WTC11 (cell line): Measurements from ENCODE around the gene LBX2.

ENCODE experiments used
- FOXJ3 ChIP-seq: sonication (generic); formaldehyde crosslinking; IDR thresholded peaks from 2 replicates; pipeline ENCODE4 v1.9.0; 2021; ENCODE audit warnings: missing genetic modification reagents, mild to moderate bottlenecking, borderline replicate concordance
- GRHL2 ChIP-seq: fragments of 250-450 bp; sonication (Bioruptor Pico); IDR thresholded peaks from 2 replicates; pipeline ENCODE4 v1.8.0; 2022; ENCODE audit warnings: mild to moderate bottlenecking, moderate library complexity; ENCODE audit not compliant: insufficient replicate concordance, severe bottlenecking
- NR2C2 ChIP-seq: sonication (generic); formaldehyde crosslinking; IDR thresholded peaks from 2 replicates; pipeline ENCODE4 v1.8.0; 2022; ENCODE audit warnings: mild to moderate bottlenecking, missing genetic modification reagents
- NR3C1 ChIP-seq: sonication (generic); formaldehyde crosslinking; conservative IDR thresholded peaks from 2 replicates; pipeline ENCODE4 v1.8.1; 2023; ENCODE audit warnings: low read depth, mild to moderate bottlenecking, missing genetic modification reagents
- SMAD3 ChIP-seq: sonication (generic); formaldehyde crosslinking; IDR thresholded peaks from 2 replicates; pipeline ENCODE4 v1.8.0; 2022; ENCODE audit warnings: missing genetic modification reagents, mild to moderate bottlenecking, borderline replicate concordance
- SMAD4 ChIP-seq: sonication (generic); formaldehyde crosslinking; IDR thresholded peaks from 2 replicates; pipeline ENCODE4 v1.8.0; 2022; ENCODE audit warnings: mild to moderate bottlenecking, missing genetic modification reagents
- TF ChIP-seq, protein P1 (sequence below): sonication (generic); formaldehyde crosslinking; IDR thresholded peaks from 2 replicates; pipeline ENCODE4 v1.8.1; 2023; ENCODE audit warnings: mild to moderate bottlenecking, missing genetic modification reagents, moderate library complexity
- TF ChIP-seq, protein P2 (sequence below): sonication (generic); formaldehyde crosslinking; IDR thresholded peaks from 2 replicates; pipeline ENCODE4 v1.8.0; 2023; ENCODE audit warnings: missing genetic modification reagents, mild to moderate bottlenecking, borderline replicate concordance
- TF ChIP-seq, protein P3 (sequence below): sonication (generic); formaldehyde crosslinking; conservative IDR thresholded peaks from 2 replicates; pipeline ENCODE4 v1.8.1; 2023; ENCODE audit warnings: mild to moderate bottlenecking, low read depth, missing genetic modification reagents, moderate library complexity
- TF ChIP-seq, protein P4 (sequence below): sonication (generic); formaldehyde crosslinking; IDR thresholded peaks from 2 replicates; pipeline ENCODE4 v1.8.1; 2022; ENCODE audit warnings: mild to moderate bottlenecking, missing genetic modification reagents, moderate library complexity, borderline replicate concordance
- TF ChIP-seq, protein P5 (sequence below): sonication (generic); formaldehyde crosslinking; IDR thresholded peaks from 2 replicates; pipeline ENCODE4 v1.8.1; 2023; ENCODE audit warnings: mild to moderate bottlenecking, missing genetic modification reagents, moderate library complexity

DNA sequence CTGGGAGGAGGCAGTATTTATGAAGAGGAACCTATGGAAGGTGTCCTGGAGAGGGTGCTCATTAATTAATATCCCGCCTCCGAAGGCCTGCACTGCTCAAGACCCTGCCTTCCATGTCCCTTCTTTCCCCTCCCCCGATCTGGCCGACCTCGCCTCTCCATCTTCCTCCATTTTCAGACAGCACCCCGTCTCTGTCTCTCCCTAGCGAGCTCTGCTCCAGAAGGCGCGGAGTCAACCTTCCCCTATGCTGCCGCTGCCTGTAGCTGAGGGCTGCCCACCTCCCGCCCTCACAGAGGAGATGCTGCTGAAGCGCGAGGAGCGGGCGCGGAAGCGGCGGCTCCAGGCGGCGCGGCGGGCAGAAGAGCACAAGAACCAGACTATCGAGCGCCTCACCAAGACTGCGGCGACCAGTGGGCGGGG is 42.3 kb downstream of the LBX2 start:
- TF ChIP-seq, protein P1, sequence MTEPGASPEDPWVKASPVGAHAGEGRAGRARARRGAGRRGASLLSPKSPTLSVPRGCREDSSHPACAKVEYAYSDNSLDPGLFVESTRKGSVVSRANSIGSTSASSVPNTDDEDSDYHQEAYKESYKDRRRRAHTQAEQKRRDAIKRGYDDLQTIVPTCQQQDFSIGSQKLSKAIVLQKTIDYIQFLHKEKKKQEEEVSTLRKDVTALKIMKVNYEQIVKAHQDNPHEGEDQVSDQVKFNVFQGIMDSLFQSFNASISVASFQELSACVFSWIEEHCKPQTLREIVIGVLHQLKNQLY (CRISPR knock-in tag), result no peak
- TF ChIP-seq SMAD3 (no peak), FOXJ3 (no peak), NR2C2 (CRISPR knock-in tag) (no peak), GRHL2 (CRISPR knock-in tag) (no peak), SMAD4 (CRISPR knock-in tag) (no peak), NR3C1 (CRISPR knock-in tag) (no peak)
- TF ChIP-seq, protein P2, sequence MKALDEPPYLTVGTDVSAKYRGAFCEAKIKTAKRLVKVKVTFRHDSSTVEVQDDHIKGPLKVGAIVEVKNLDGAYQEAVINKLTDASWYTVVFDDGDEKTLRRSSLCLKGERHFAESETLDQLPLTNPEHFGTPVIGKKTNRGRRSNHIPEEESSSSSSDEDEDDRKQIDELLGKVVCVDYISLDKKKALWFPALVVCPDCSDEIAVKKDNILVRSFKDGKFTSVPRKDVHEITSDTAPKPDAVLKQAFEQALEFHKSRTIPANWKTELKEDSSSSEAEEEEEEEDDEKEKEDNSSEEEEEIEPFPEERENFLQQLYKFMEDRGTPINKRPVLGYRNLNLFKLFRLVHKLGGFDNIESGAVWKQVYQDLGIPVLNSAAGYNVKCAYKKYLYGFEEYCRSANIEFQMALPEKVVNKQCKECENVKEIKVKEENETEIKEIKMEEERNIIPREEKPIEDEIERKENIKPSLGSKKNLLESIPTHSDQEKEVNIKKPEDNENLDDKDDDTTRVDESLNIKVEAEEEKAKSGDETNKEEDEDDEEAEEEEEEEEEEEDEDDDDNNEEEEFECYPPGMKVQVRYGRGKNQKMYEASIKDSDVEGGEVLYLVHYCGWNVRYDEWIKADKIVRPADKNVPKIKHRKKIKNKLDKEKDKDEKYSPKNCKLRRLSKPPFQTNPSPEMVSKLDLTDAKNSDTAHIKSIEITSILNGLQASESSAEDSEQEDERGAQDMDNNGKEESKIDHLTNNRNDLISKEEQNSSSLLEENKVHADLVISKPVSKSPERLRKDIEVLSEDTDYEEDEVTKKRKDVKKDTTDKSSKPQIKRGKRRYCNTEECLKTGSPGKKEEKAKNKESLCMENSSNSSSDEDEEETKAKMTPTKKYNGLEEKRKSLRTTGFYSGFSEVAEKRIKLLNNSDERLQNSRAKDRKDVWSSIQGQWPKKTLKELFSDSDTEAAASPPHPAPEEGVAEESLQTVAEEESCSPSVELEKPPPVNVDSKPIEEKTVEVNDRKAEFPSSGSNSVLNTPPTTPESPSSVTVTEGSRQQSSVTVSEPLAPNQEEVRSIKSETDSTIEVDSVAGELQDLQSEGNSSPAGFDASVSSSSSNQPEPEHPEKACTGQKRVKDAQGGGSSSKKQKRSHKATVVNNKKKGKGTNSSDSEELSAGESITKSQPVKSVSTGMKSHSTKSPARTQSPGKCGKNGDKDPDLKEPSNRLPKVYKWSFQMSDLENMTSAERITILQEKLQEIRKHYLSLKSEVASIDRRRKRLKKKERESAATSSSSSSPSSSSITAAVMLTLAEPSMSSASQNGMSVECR (CRISPR knock-in tag), result no peak; the same call in 1 of the 2 replicates
- TF ChIP-seq, protein P3, sequence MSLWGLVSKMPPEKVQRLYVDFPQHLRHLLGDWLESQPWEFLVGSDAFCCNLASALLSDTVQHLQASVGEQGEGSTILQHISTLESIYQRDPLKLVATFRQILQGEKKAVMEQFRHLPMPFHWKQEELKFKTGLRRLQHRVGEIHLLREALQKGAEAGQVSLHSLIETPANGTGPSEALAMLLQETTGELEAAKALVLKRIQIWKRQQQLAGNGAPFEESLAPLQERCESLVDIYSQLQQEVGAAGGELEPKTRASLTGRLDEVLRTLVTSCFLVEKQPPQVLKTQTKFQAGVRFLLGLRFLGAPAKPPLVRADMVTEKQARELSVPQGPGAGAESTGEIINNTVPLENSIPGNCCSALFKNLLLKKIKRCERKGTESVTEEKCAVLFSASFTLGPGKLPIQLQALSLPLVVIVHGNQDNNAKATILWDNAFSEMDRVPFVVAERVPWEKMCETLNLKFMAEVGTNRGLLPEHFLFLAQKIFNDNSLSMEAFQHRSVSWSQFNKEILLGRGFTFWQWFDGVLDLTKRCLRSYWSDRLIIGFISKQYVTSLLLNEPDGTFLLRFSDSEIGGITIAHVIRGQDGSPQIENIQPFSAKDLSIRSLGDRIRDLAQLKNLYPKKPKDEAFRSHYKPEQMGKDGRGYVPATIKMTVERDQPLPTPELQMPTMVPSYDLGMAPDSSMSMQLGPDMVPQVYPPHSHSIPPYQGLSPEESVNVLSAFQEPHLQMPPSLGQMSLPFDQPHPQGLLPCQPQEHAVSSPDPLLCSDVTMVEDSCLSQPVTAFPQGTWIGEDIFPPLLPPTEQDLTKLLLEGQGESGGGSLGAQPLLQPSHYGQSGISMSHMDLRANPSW, result no peak
- TF ChIP-seq, protein P4, sequence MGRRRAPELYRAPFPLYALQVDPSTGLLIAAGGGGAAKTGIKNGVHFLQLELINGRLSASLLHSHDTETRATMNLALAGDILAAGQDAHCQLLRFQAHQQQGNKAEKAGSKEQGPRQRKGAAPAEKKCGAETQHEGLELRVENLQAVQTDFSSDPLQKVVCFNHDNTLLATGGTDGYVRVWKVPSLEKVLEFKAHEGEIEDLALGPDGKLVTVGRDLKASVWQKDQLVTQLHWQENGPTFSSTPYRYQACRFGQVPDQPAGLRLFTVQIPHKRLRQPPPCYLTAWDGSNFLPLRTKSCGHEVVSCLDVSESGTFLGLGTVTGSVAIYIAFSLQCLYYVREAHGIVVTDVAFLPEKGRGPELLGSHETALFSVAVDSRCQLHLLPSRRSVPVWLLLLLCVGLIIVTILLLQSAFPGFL (CRISPR knock-in tag), result no peak
- TF ChIP-seq, protein P5, sequence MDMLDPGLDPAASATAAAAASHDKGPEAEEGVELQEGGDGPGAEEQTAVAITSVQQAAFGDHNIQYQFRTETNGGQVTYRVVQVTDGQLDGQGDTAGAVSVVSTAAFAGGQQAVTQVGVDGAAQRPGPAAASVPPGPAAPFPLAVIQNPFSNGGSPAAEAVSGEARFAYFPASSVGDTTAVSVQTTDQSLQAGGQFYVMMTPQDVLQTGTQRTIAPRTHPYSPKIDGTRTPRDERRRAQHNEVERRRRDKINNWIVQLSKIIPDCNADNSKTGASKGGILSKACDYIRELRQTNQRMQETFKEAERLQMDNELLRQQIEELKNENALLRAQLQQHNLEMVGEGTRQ, result no peak
